PC-3 (cell line): ENCODE results near the gene DIS3L2. TPM values are rescaled to one million over a fixed set of nuclear protein-coding genes. Genes with fewer than 3 reads are reported as not detected.
"Not testable (repeated sequence)": the region's sequence is repeated elsewhere in the genome, so short reads cannot be mapped to it uniquely, and the experiment has no call there.

Experiments used
- ATAC-seq: fragments of 200-7000 bp; cut with Tn5 transposase; 2 replicates; pipeline ENCODE4 v1.9.1; 2020; ENCODE audit warnings: mild to moderate bottlenecking, moderate library complexity
- BruUV-seq: library from RNA; stranded (reverse); fragments of 400-500 nt; replicated peaks from 2 replicates; lab custom pipeline; 2021; lab: Mats Ljungman, UMichigan
- CTCF ChIA-PET: fragments of 300-600 bp; sonication (Branson Sonifier 250); formaldehyde crosslinking; loops from one replicate; lab custom pipeline; 2022; ENCODE audit warnings: antibody characterized with exemption; lab: Charles Lee
- POLR2A ChIA-PET: fragments of 300-600 bp; sonication (Branson Sonifier 250); formaldehyde crosslinking; loops from one replicate; lab custom pipeline; 2022; ENCODE audit warnings: antibody characterized with exemption; ENCODE audit not compliant: unreplicated experiment; lab: Charles Lee
- DNase-seq: peaks from one replicate; pipeline ENCODE4 v3.0.0-alpha.2; 2015
- H2AFZ ChIP-seq: fragments of 300-600 bp; sonication (generic); 2 replicates; pipeline ENCODE4 v1.6.0; 2016; ENCODE audit warnings: antibody characterized with exemption, low read length
- H3F3A ChIP-seq: fragments of 300-600 bp; sonication (generic); one replicate; pipeline ENCODE4 v1.6.0; 2017; ENCODE audit warnings: antibody characterized with exemption, low read length, control low read depth, mild to moderate bottlenecking; ENCODE audit not compliant: unreplicated experiment
- H3K27ac ChIP-seq: fragments of 300-600 bp; sonication (generic); 2 replicates; pipeline ENCODE4 v1.5.1; 2016; ENCODE audit warnings: mild to moderate bottlenecking, low read length
- H3K27me3 ChIP-seq: fragments of 300-600 bp; sonication (generic); 2 replicates; pipeline ENCODE4 v1.6.1; 2016; ENCODE audit warnings: low read length, mixed read lengths
- H3K36me3 ChIP-seq: fragments of 300-600 bp; sonication (generic); 2 replicates; pipeline ENCODE4 v1.6.1; 2016; ENCODE audit warnings: low read depth, mixed run types, low read length, mixed read lengths
- H3K4me1 ChIP-seq: fragments of 300-600 bp; sonication (generic); 2 replicates; pipeline ENCODE4 v1.5.1; 2016; ENCODE audit warnings: low read length; ENCODE audit not compliant: insufficient read depth
- H3K4me2 ChIP-seq: fragments of 300-600 bp; sonication (generic); 2 replicates; pipeline ENCODE4 v1.6.0; 2016; ENCODE audit warnings: low read length
- H3K4me3 ChIP-seq: fragments of 300-600 bp; sonication (generic); 2 replicates; pipeline ENCODE4 v1.5.1; 2016; ENCODE audit warnings: mild to moderate bottlenecking, low read length, mixed read lengths
- H3K79me2 ChIP-seq: fragments of 300-600 bp; sonication (generic); 2 replicates; pipeline ENCODE4 v1.6.1; 2017; ENCODE audit warnings: low read length, mixed read lengths
- H3K9ac ChIP-seq: fragments of 300-600 bp; sonication (generic); 2 replicates; pipeline ENCODE4 v1.6.0; 2016; ENCODE audit warnings: mild to moderate bottlenecking, low read length
- H3K9me2 ChIP-seq: fragments of 300-600 bp; sonication (generic); replicated peaks from 2 replicates; pipeline ENCODE4 v1.6.1; 2016; ENCODE audit warnings: mixed run types, low read length, mixed read lengths
- H3K9me3 ChIP-seq: fragments of 300-600 bp; sonication (generic); 2 replicates; pipeline ENCODE4 v1.6.1; 2016; ENCODE audit warnings: low read length, mixed read lengths
- H4K20me1 ChIP-seq: fragments of 300-600 bp; sonication (generic); 2 replicates; pipeline ENCODE4 v1.6.1; 2016; ENCODE audit warnings: low read length, mixed read lengths
- EZH2 ChIP-seq: fragments of 300-600 bp; sonication (generic); IDR thresholded peaks from one replicate; pipeline ENCODE4 v1.6.1; 2017; ENCODE audit warnings: antibody characterized with exemption, mild to moderate bottlenecking, low read length; ENCODE audit not compliant: unreplicated experiment
- EZH2phosphoT487 ChIP-seq: fragments of 300-600 bp; sonication (generic); IDR thresholded peaks from 2 replicates; pipeline ENCODE4 v1.6.1; 2018; ENCODE audit warnings: mild to moderate bottlenecking, antibody characterized with exemption, low read length, borderline replicate concordance
- intact Hi-C: fragments of 100-400 bp; cut with micrococcal nuclease; formaldehyde crosslinking; loops from 2 replicates; pipeline ENCODE4 v1.9.0; 2023
- total RNA-seq: library from RNA; depleted of rRNA; stranded (reverse); fragments of >200 nt; gene quantifications from 2 replicates; pipeline ENCODE4 v1.2.3, GENCODE V29; 2014
- TF ChIP-seq, protein P1 (sequence below): fragments of 300-600 bp; sonication (generic); conservative IDR thresholded peaks from 2 replicates; pipeline ENCODE4 v1.5.1; 2017; ENCODE audit warnings: antibody characterized with exemption, low read depth, mild to moderate bottlenecking, low read length

DIS3L2 gene
- total RNA-seq, 1 experiment from 2014 or later = 22.8 TPM

DNA sequence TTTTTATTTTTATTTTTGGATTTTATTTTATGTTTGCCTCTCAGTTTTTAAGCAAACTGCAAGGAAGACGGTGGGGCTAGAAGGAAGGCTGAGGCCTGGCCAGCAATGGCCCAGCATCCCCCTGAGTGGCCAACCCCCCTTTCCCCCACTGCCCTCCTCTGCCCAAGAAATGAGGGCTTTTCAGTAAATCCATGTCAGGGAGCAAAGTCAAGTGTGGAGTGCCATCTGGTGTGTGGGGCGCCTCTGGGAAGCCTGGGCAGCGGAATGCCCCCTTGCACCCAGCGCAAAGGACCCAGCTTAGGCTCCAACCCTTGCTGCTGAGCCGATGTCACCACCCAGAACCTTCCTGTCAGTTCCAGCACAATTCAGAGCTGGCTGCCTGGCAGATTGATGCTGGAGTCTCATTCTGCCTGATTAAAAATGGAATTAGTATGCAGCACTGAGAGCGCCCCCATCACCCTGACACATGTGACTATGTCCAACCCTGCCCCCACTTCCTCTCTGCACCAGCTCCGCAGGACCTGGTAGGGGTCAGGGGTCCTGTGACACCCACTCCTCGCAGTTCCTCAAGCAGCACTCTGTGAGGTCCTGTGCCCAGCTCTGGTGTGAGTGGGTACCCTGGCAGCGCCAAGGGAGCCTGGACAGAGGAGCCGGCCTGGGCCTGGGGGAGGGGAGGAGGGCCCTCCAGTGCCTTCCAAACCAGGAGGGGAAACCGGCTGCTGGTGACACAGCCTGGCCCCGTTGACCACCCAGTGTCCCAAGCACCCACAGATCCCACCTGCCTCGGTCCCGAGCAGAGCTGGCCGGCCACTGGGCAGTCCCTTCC is 407.8 kb downstream of the DIS3L2 start:
- H3K27me3 ChIP-seq = no peaks in the 10 kb centered on the region
- no peaks in the 10 kb centered on the region for H3K9me3 ChIP-seq
- no peaks in the 10 kb centered on the region for H3F3A ChIP-seq
- no peaks in the 10 kb centered on the region for H4K20me1 ChIP-seq
- H3K4me2 ChIP-seq = no peak overlapping the region
- ChIA-PET POLR2A (no interaction called here), CTCF (no interaction called here)
- no peak overlapping the region for H2AFZ ChIP-seq
- no peaks in the 10 kb centered on the region for H3K79me2 ChIP-seq
- ATAC-seq (no peak), DNase-seq (no peak)
- no peak overlapping the region for H3K4me3 ChIP-seq
- intact Hi-C loops = no loop called here
- no peak overlapping the region for H3K9ac ChIP-seq
- BruUV-seq = no TSS peak
- H3K36me3 ChIP-seq = no peaks in the 10 kb centered on the region
- no peak overlapping the region for H3K27ac ChIP-seq
- H3K9me2 ChIP-seq = no peaks in the 10 kb centered on the region
- H3K4me1 ChIP-seq = peaks cover 10% of the 10 kb centered on the region
- TF ChIP-seq, protein P1, sequence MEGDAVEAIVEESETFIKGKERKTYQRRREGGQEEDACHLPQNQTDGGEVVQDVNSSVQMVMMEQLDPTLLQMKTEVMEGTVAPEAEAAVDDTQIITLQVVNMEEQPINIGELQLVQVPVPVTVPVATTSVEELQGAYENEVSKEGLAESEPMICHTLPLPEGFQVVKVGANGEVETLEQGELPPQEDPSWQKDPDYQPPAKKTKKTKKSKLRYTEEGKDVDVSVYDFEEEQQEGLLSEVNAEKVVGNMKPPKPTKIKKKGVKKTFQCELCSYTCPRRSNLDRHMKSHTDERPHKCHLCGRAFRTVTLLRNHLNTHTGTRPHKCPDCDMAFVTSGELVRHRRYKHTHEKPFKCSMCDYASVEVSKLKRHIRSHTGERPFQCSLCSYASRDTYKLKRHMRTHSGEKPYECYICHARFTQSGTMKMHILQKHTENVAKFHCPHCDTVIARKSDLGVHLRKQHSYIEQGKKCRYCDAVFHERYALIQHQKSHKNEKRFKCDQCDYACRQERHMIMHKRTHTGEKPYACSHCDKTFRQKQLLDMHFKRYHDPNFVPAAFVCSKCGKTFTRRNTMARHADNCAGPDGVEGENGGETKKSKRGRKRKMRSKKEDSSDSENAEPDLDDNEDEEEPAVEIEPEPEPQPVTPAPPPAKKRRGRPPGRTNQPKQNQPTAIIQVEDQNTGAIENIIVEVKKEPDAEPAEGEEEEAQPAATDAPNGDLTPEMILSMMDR = no peak
- TF ChIP-seq EZH2 = no peak
- no peak for TF ChIP-seq EZH2phosphoT487

- peaks cover 10% of the 10 kb centered on the region for H3K4me1 ChIP-seq
- H3K9me2 ChIP-seq, ATAC-seq, H3K27me3 ChIP-seq, H3K4me2 ChIP-seq, H3K27ac ChIP-seq, H3K36me3 ChIP-seq, H2AFZ ChIP-seq, H4K20me1 ChIP-seq, POLR2A ChIA-PET, intact Hi-C loops, CTCF ChIA-PET, H3K4me3 ChIP-seq, H3F3A ChIP-seq, BruUV-seq, DNase-seq, H3K9me3 ChIP-seq, H3K9ac ChIP-seq, H3K79me2 ChIP-seq: not testable (repeated sequence)
Measured at GRCh38 chr2:232370007-232370406, 408.5 kb downstream of the DIS3L2 start.

DNA sequence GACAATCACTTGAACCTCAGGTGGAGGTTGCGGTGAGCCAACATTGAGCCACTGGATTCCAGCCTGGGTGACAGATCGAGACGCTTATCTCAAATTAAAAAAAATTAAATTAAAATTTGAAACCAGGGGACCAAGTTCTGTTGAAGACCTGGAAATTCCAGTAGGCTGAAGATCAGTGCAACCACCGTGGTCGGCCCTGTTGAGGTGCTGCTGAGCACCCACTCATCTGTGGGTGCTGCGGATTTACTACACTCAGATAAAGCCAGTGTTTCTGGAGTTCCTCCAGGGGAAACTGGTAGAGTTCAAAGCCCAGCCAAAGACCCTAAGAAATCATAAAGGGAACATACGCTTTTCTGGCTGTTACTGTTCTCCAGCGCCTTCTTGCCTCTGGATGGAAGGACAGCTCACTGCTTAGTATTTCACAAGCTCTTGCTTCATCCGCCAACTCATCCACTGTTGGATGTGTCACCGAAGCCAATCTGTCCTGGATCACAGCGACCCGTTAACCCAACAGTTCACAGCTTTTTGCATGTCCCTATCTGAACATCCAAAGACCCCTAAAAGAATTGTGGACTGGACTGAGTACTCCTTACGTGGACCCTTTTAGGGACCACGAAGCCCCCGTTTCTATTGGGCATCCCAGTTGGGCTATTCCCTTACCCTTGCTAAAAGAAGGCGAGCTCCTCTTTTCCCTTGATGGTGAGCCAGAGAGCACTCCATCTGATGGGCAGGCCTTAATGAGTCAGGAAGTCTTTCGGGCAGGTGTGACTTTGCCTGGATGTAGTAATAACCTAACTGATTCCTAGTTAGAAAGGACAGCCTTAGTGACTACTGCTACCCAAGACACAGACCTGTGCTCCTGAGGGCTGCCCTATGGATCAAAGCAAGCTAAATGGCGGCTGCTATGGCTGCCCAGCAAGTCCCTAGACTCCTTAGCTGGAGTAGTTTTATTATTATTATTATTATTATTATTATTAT is 411.0 kb downstream of the DIS3L2 start:
- Histone ChIP-seq H3K36me3 (no peaks in the 10 kb centered on the region), H3K4me1 (peaks cover 6% of the 10 kb centered on the region; the same call in 1 of the 2 replicates), H3K79me2 (no peaks in the 10 kb centered on the region), H3K9me3 (no peaks in the 10 kb centered on the region), H3F3A (no peaks in the 10 kb centered on the region), H3K4me3 (no peak overlapping the region), H3K9me2 (no peaks in the 10 kb centered on the region), H3K4me2 (no peak overlapping the region), H3K27me3 (no peaks in the 10 kb centered on the region), H2AFZ (no peak overlapping the region), H3K27ac (no peak overlapping the region), H4K20me1 (no peaks in the 10 kb centered on the region), H3K9ac (no peak overlapping the region)
- POLR2A ChIA-PET = no interaction called here
- TF ChIP-seq, protein P1 = no peak
- no peak for TF ChIP-seq EZH2
- ATAC-seq (no peak), DNase-seq (peak; percentile 64)
- CTCF ChIA-PET = no interaction called here
- intact Hi-C loops = no loop called here
- no TSS peak for BruUV-seq
